ENCODE data around the gene ZFHX2. TPM values are rescaled to one million over a fixed set of nuclear protein-coding genes. Genes with fewer than 3 reads are reported as not detected.
A peak's percentile ranks its signal among the peaks of the same experiment; 100 is the strongest.

Gene ZFHX2
- polyA plus RNA-seq, 1 of the 3 experiments (the other 2 are of a cell fraction) = 0.77 TPM

GRCh38 chr14:23590198-23590597, 38.6 kb upstream of the ZFHX2 start:
- no peak for TF ChIP-seq TEAD4 (IDR thresholded peaks at IDR 0.05; ENCODE audit: borderline replicate concordance, insufficient read depth)
- no peak for TF ChIP-seq YY1 (IDR thresholded peaks at IDR 0.05; ENCODE audit: low read depth)
- no peak for TF ChIP-seq SMC3 (IDR thresholded peaks at IDR 0.05; ENCODE audit: low read depth, low read length)
- no peak for TF ChIP-seq MEF2A (IDR thresholded peaks at IDR 0.05; ENCODE audit: borderline replicate concordance, low read depth)
- no peak for TF ChIP-seq RFX5 (IDR thresholded peaks at IDR 0.05; ENCODE audit: low read length)
- TF ChIP-seq POLR2AphosphoS5 (IDR thresholded peaks at IDR 0.05; ENCODE audit: low read depth, low read length) = no peak
- no peak for TF ChIP-seq REST (IDR thresholded peaks at IDR 0.05; ENCODE audit: low read depth, low read length)
- TF ChIP-seq RAD21 (IDR thresholded peaks at IDR 0.05; ENCODE audit: low read length) = no peak
- TF ChIP-seq RCOR1 (IDR thresholded peaks at IDR 0.05; ENCODE audit: low read length) = no peak
- TF ChIP-seq EZH2phosphoT487 (IDR thresholded peaks at IDR 0.05; ENCODE audit: borderline replicate concordance, low read depth) = no peak
- TF ChIP-seq FOXM1 (IDR thresholded peaks at IDR 0.05; ENCODE audit: low read depth) = no peak
- no peak for TF ChIP-seq GABPA (IDR thresholded peaks at IDR 0.05; ENCODE audit: low read depth)
- no peak for TF ChIP-seq RXRA (IDR thresholded peaks at IDR 0.05; ENCODE audit: borderline replicate concordance, low read depth)
- TF ChIP-seq TAF1 (IDR thresholded peaks at IDR 0.05; ENCODE audit: borderline replicate concordance, low read depth, low read length) = no peak
- H3K9me2 ChIP-seq = no peaks in the 10 kb centered on the region
- no peak for DNase-seq
- no peaks in the 10 kb centered on the region for H3F3A ChIP-seq (replicated peaks; ENCODE audit: insufficient read depth)
- H3K4me2 ChIP-seq = no peak overlapping the region
- H3K9me3 ChIP-seq = no peaks in the 10 kb centered on the region
- H3K36me3 ChIP-seq (replicated peaks in 1 of 2; ENCODE audit: control insufficient read depth in 1 of 2, insufficient read depth in 2 of 2, low read length in 1 of 2) = no peaks in the 10 kb centered on the region
- 58% methylated on average over 4 of the region's 4 CpGs for WGBS (ENCODE audit: low lambda C conversion rate)
- H3K4me1 ChIP-seq (ENCODE audit: control insufficient read depth in 1 of 2, insufficient read depth in 2 of 2, low read depth in 1 of 2, low read length in 1 of 2) = peaks cover 6 to 7% of the 10 kb centered on the region in 2 experiments; a peak in 3 of 4 replicates
- no peak overlapping the region for H2AFZ ChIP-seq (ENCODE audit: low read depth)
- no peaks in the 10 kb centered on the region for H3K27me3 ChIP-seq (ENCODE audit: insufficient read depth)
- ChIA-PET POLR2A (no interaction called here), CTCF (interaction anchor here (1.1 to 3.6 kb wide), 8 partner anchors 8 to 342 kb away, joined by 3 to 45 read pairs (median 6); partner anchors contain the start of gene JPH4)
- no peaks in the 10 kb centered on the region for H4K20me1 ChIP-seq (ENCODE audit: insufficient read depth)
- H3K4me3 ChIP-seq (ENCODE audit: low read depth in 2 of 2, low read length in 1 of 2) = no peak overlapping the region
- H3K9ac ChIP-seq = no peak overlapping the region
- H3K27ac ChIP-seq (ENCODE audit: low read depth in 2 of 2, low read length in 1 of 2) = no peak overlapping the region
- H3K79me2 ChIP-seq (ENCODE audit: insufficient read depth) = no peaks in the 10 kb centered on the region

- H3K9me2 ChIP-seq = no peaks in the 10 kb centered on the region
- no peaks in the 10 kb centered on the region for H3F3A ChIP-seq (replicated peaks; ENCODE audit: insufficient read depth)
- H3K36me3 ChIP-seq (replicated peaks in 1 of 2; ENCODE audit: control insufficient read depth in 1 of 2, insufficient read depth in 2 of 2, low read length in 1 of 2) = no peaks in the 10 kb centered on the region
- WGBS (ENCODE audit: low lambda C conversion rate) = 90% methylated on average over 1 of the region's 2 CpGs
- ChIA-PET CTCF (interaction anchor here (0.5 to 3.6 kb wide), 40 partner anchors 8 to 506 kb away, joined by 3 to 45 read pairs (median 5); partner anchors contain the start of genes AP1G2, DHRS4 and JPH4), POLR2A (interaction anchor here (0.9 to 1.9 kb wide), 3 partner anchors 11 to 463 kb away, joined by 3 to 8 read pairs (median 4); partner anchors contain the start of gene JPH4)
- no peaks in the 10 kb centered on the region for H3K79me2 ChIP-seq (ENCODE audit: insufficient read depth)
- H3K27ac ChIP-seq (ENCODE audit: low read depth in 2 of 2, low read length in 1 of 2) = peak overlapping the region in 1 of 2 experiments; percentile 90; a peak in 2 of 4 replicates
- H3K9ac ChIP-seq = no peak overlapping the region
- H3K9me3 ChIP-seq = no peaks in the 10 kb centered on the region
- H3K27me3 ChIP-seq (ENCODE audit: insufficient read depth) = no peaks in the 10 kb centered on the region
- H3K4me1 ChIP-seq (ENCODE audit: control insufficient read depth in 1 of 2, insufficient read depth in 2 of 2, low read depth in 1 of 2, low read length in 1 of 2) = peaks cover 6 to 7% of the 10 kb centered on the region in 2 experiments; a peak in 3 of 4 replicates
- 0 out of 2 replicates have a peak overlapping the region, but pooled peaks have one; percentile 51 for H3K4me2 ChIP-seq
- no peaks in the 10 kb centered on the region for H4K20me1 ChIP-seq (ENCODE audit: insufficient read depth)
- H3K4me3 ChIP-seq (ENCODE audit: low read depth in 2 of 2, low read length in 1 of 2) = no peak overlapping the region
- no peak for DNase-seq
- H2AFZ ChIP-seq (ENCODE audit: low read depth) = peak overlapping the region; percentile 82
- TF ChIP-seq TEAD4 (IDR thresholded peaks at IDR 0.05; ENCODE audit: borderline replicate concordance, insufficient read depth) (no peak), NFIC (IDR thresholded peaks at IDR 0.05; ENCODE audit: borderline replicate concordance) (no peak), NRF1 (IDR thresholded peaks at IDR 0.05; ENCODE audit: low read depth, low read length) (no peak), PBX3 (IDR thresholded peaks at IDR 0.05) (no peak), RCOR1 (IDR thresholded peaks at IDR 0.05; ENCODE audit: low read length) (no peak), FOXM1 (IDR thresholded peaks at IDR 0.05; ENCODE audit: low read depth) (no peak), FOXJ3 (CRISPR knock-in tag; IDR thresholded peaks at IDR 0.05) (no peak), IRF3 (IDR thresholded peaks at IDR 0.05; ENCODE audit: low read depth, low read length) (no peak), USF2 (IDR thresholded peaks at IDR 0.05; ENCODE audit: borderline replicate concordance, low read depth, low read length) (no peak), TCF12 (IDR thresholded peaks at IDR 0.05) (no peak), YY1 (IDR thresholded peaks at IDR 0.05; ENCODE audit: low read depth) (no peak), EZH2phosphoT487 (IDR thresholded peaks at IDR 0.05; ENCODE audit: borderline replicate concordance, low read depth) (no peak), MXI1 (IDR thresholded peaks at IDR 0.05; ENCODE audit: low read depth, low read length) (no peak), RXRA (IDR thresholded peaks at IDR 0.05; ENCODE audit: borderline replicate concordance, low read depth) (no peak)
These were observed 38.0 kb upstream of the ZFHX2 start for GRCh38 chr14:23589606-23590005.

All from SK-N-SH (cell line).